Measurements from ENCODE around the gene THNSL1.
"Not testable (repeated sequence)": the region's sequence is repeated elsewhere in the genome, so short reads cannot be mapped to it uniquely, and the experiment has no call there.

The THNSL1 gene

GRCh38 chr10:25016376-25017153 is at the start of gene THNSL1:
TSS of gene THNSL1 (plus strand) at chr10:25016612. CDS start at chr10:25023224, 6,612 bp downstream.
- peak; percentile 93 to 94 for DNase-seq (ENCODE audit: low read depth in 1 of 2, low spot score in 1 of 2)

GRCh38 chr10:24966962-24967481 is 49.4 kb upstream of the THNSL1 start:
- DNase-seq (ENCODE audit: low read depth in 1 of 2, low spot score in 1 of 2) = no peak

- DNase-seq (ENCODE audit: low read depth in 1 of 2, low spot score in 1 of 2) = no peak
These were observed 48.1 kb upstream of the THNSL1 start for GRCh38 chr10:24968349-24968748.

- DNase-seq (ENCODE audit: low read depth in 1 of 2, low spot score in 1 of 2) = not testable (repeated sequence)
These were observed 47.5 kb upstream of the THNSL1 start for GRCh38 chr10:24968951-24969350.

GRCh38 chr10:24969841-24970281 is 46.6 kb upstream of the THNSL1 start:
- no peak for DNase-seq (ENCODE audit: low read depth in 1 of 2, low spot score in 1 of 2)

GRCh38 chr10:24971374-24971773 is 45.0 kb upstream of the THNSL1 start:
- no peak for DNase-seq (ENCODE audit: low read depth in 1 of 2, low spot score in 1 of 2)

- DNase-seq (ENCODE audit: low read depth in 1 of 2, low spot score in 1 of 2) = no peak
These were observed 43.2 kb upstream of the THNSL1 start for GRCh38 chr10:24973163-24973562.

GRCh38 chr10:24974976-24975375 is 41.4 kb upstream of the THNSL1 start:
- no peak for DNase-seq (ENCODE audit: low read depth in 1 of 2, low spot score in 1 of 2)

- DNase-seq (ENCODE audit: low read depth in 1 of 2, low spot score in 1 of 2) = no peak
These were observed 36.7 kb upstream of the THNSL1 start for GRCh38 chr10:24979685-24980084.

GRCh38 chr10:24981161-24981710 is 35.2 kb upstream of the THNSL1 start:
- DNase-seq (ENCODE audit: low read depth in 1 of 2, low spot score in 1 of 2) = no peak

GRCh38 chr10:24982319-24983112 is 33.9 kb upstream of the THNSL1 start:
- no peak for DNase-seq (ENCODE audit: low read depth in 1 of 2, low spot score in 1 of 2)

- DNase-seq (ENCODE audit: low read depth in 1 of 2, low spot score in 1 of 2) = no peak
These were observed 33.3 kb upstream of the THNSL1 start for GRCh38 chr10:24983130-24983529.

- no peak for DNase-seq (ENCODE audit: low read depth in 1 of 2, low spot score in 1 of 2)
These were observed 32.5 kb upstream of the THNSL1 start for GRCh38 chr10:24983946-24984345.

- no peak for DNase-seq (ENCODE audit: low read depth in 1 of 2, low spot score in 1 of 2)
These were observed 31.5 kb upstream of the THNSL1 start for GRCh38 chr10:24984906-24985305.

- no peak for DNase-seq (ENCODE audit: low read depth in 1 of 2, low spot score in 1 of 2)
These were observed 27.4 kb upstream of the THNSL1 start for GRCh38 chr10:24988831-24989640.

- DNase-seq (ENCODE audit: low read depth in 1 of 2, low spot score in 1 of 2) = no peak
These were observed 26.5 kb upstream of the THNSL1 start for GRCh38 chr10:24989867-24990266.

- no peak for DNase-seq (ENCODE audit: low read depth in 1 of 2, low spot score in 1 of 2)
These were observed 25.1 kb upstream of the THNSL1 start for GRCh38 chr10:24991298-24991697.

GRCh38 chr10:24992512-24993133 is 23.8 kb upstream of the THNSL1 start:
- no peak for DNase-seq (ENCODE audit: low read depth in 1 of 2, low spot score in 1 of 2)

GRCh38 chr10:24993237-24993958 is 23.0 kb upstream of the THNSL1 start:
- no peak for DNase-seq (ENCODE audit: low read depth in 1 of 2, low spot score in 1 of 2)

GRCh38 chr10:24995072-24995471 is 21.3 kb upstream of the THNSL1 start:
- DNase-seq (ENCODE audit: low read depth in 1 of 2, low spot score in 1 of 2) = no peak
